Skin epidermis (tissue), 12 donors: Measurements from ENCODE around the gene WWC2.
A peak's percentile ranks its signal among the peaks of the same experiment; 100 is the strongest.

ENCODE experiments used
- H3K27ac ChIP-seq, 21 experiments: fragments of 200-600 bp; sonication (generic) in 11 of 21; one replicate each; pipeline ENCODE4 v1.5.0; 2020; ENCODE audit warnings: mild to moderate bottlenecking in 3 of 21, inconsistent platforms in 2 of 21, moderate library complexity in 2 of 21
- H3K4me3 ChIP-seq, 7 experiments: fragments of 200-600 bp; sonication (generic) in 2 of 7; one replicate each; pipeline ENCODE4 v1.5.0; 2020; ENCODE audit warnings: inconsistent platforms in 2 of 7, mild to moderate bottlenecking in 2 of 7, moderate library complexity in 1 of 7

Gene WWC2

DNA sequence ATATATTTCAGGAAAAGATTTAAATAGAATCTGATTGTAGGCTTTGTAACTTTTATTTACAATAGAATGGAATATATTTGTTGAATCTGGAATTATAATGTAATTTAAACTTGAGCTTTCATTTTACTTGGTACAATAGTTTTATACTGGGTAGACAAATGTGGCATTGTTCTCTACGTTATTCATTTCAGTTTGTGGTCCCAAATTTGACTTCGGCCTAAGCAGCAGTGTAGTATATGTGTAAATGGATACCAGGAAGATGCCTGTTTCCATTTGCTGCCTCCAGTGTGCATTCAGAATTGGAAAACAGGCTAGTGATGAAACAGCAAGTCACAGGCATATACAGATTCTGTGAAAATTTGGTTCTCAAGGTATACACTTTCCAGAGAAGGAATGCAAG, 143.2 kb downstream of the WWC2 start:
- H3K4me3 ChIP-seq, result no peak overlapping the region
- H3K27ac ChIP-seq, result no peak overlapping the region

GRCh38 chr4:183244019-183244418, 145.0 kb downstream of the WWC2 start:
- Histone ChIP-seq H3K27ac (no peak overlapping the region), H3K4me3 (no peak overlapping the region)

GRCh38 chr4:183244506-183244905, 145.4 kb downstream of the WWC2 start:
- no peak overlapping the region for H3K27ac ChIP-seq

DNA sequence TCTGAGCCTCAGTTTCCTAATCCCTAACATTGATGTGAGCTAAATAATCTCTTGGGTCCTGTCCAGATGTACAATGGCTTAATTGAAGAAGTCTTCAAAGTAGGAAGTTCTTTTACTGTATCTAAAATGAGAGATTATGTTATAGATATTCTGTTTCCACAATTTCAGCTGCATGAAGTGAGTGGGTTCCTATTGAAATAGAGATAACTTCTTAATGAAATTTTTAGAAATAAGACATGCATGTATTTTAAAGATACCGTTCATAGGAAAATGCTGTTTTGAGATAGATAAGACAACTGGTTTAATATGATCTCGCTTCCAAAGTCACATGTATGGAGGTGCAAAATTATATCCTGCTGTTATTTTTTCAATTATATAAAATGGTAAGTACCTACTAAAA, 149.1 kb downstream of the WWC2 start:
- Histone ChIP-seq H3K4me3 (no peak overlapping the region), H3K27ac (no peak overlapping the region)

More at GRCh38 chr4:183244506-183244905, 145.4 kb downstream of the WWC2 start:
- no peak overlapping the region for H3K4me3 ChIP-seq

DNA sequence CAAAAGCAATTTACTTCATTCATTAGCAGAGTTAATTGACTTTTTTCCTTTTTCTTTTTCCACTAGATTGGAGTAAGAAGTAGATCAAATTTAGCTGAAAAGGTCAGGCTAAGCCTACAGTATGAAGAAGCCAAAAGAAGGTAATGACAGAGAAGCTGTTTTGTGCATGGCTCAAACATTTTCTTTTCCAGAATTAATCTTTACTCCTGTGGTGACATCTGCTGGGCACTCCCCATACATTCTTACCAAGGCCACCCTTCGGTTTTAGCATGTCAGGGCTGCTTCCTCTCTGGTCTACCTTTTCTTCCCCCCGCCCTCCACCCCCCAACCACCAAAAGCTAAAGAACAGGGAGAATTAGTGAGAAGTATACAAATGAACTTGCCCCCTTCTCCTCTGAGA, 150.8 kb downstream of the WWC2 start:
- H3K27ac ChIP-seq, result no peak overlapping the region

DNA sequence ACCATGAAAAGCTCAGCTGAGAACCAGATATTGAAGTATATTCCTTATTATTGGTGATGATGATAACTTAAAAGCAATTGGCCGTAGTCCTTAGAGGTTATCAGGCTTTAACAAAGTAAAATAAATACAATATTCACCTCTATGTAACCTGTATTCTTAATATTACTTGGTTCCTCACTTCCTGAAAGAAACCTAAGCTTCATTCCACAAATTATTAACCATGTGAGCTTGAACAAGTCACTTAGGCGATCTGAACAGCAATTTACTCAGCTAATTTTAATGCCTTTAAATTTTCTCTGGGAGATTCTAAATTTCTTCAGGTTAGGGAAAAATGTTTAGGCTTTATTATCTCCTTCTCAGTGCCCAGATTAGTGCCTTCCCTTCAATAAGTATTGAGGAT, 151.8 kb downstream of the WWC2 start:
- no peak overlapping the region for H3K4me3 ChIP-seq
- no peak overlapping the region for H3K27ac ChIP-seq

More for the DNA sequence above, 150.8 kb downstream of the WWC2 start:
- H3K4me3 ChIP-seq, result no peak overlapping the region

DNA sequence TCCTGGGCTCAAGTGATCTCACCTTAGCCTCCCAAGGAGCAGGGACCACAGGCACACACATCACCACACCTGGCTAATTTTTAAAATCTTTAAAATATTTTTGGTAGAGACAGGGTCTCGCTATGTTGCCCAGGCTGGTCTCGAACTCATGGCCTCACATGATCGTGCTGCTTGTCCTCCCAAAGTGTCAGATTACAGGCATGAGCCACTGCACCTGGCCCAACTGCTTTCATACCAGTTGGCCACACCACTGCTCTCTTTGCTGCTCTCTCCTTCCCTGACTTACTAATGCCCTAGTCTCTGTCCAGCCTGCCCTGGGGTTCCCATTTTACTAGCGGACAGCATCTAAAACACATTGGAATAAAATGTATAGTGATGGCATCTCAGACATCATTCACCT, 153.9 kb downstream of the WWC2 start:
- no peak overlapping the region for H3K4me3 ChIP-seq
- H3K27ac ChIP-seq, result no peak overlapping the region

GRCh38 chr4:183253451-183253850, 154.4 kb downstream of the WWC2 start:
- no peak overlapping the region for H3K4me3 ChIP-seq
- H3K27ac ChIP-seq, result no peak overlapping the region

DNA sequence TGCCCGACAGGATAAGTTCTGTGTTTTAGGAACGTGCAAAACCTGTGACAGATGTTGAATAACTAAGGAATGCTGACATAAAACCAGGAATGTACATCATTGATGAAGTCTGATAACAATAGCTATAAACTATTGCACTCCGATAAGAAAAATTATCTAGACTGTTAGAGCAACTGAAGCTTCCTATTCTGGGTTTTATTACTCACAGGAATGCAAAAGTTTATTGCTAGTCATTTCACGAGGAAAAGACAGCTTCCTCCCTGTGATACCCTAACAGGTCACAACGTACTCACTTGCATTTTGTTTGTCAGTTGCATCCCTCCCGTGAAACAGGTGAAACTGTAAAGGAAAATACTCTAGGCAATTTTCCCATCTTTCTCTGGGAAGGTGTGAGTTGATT, 155.1 kb downstream of the WWC2 start:
- Histone ChIP-seq H3K27ac (no peak overlapping the region), H3K4me3 (no peak overlapping the region)

DNA sequence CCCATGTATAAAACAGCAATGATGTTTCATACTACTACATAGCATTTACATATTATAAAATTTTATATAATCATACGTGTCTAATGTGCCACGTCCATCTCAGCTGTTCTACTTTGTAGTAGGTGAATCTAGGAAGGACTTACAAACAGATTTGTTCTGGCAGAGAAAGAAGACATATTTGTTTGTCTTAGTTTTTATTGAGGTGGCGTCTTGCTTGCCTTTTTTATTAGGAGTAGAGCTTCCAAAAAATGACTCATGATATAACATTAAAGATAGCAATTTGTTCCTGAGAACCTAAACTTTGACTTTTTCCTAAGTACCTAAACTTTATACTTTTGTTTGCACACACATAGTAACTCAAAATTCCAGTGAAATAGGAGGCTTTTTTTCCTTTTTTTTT, 156.4 kb downstream of the WWC2 start:
- Histone ChIP-seq H3K27ac (no peak overlapping the region), H3K4me3 (no peak overlapping the region)

GRCh38 chr4:183256343-183256742, 157.3 kb downstream of the WWC2 start:
- H3K4me3 ChIP-seq, result no peak overlapping the region
- peak overlapping the region in 1 of 21 experiments; percentile 32 for H3K27ac ChIP-seq

GRCh38 chr4:183256756-183257385, 157.8 kb downstream of the WWC2 start:
- H3K4me3 ChIP-seq, result no peak overlapping the region
- H3K27ac ChIP-seq, result no peak overlapping the region

- no peak overlapping the region for H3K27ac ChIP-seq
- no peak overlapping the region for H3K4me3 ChIP-seq
These were observed 158.8 kb downstream of the WWC2 start for GRCh38 chr4:183257808-183258207.

DNA sequence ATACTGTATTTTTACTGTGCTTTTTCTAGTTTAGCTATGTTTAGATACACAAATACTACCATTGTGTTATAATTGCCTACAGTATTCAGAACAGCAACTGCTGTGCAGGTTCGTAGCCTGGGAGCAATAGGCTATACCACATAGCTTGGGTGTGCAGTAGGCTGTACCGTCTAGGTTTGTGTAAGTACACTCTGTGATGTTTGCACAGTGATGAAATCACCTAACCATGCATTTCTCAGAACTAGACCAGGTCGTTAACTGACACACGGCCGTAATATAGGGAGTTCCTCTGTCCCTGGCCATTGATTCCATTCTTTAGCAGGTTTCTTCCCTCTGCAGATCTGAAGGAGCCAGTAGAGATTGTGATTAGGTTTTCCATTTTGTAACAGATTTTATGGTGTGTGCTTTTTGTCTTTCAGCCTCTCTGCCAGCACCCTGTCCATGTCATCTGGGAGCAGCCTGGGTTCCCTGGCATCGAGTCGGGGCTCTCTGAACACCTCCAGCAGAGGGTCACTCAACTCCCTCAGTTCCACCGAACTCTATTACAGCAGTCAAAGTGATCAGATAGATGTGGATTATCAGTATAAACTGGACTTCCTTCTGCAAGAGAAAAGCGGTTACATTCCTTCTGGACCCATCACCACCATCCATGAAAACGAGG, 161.6 kb downstream of the WWC2 start:
- no peak overlapping the region for H3K4me3 ChIP-seq
- H3K27ac ChIP-seq, result no peak overlapping the region

DNA sequence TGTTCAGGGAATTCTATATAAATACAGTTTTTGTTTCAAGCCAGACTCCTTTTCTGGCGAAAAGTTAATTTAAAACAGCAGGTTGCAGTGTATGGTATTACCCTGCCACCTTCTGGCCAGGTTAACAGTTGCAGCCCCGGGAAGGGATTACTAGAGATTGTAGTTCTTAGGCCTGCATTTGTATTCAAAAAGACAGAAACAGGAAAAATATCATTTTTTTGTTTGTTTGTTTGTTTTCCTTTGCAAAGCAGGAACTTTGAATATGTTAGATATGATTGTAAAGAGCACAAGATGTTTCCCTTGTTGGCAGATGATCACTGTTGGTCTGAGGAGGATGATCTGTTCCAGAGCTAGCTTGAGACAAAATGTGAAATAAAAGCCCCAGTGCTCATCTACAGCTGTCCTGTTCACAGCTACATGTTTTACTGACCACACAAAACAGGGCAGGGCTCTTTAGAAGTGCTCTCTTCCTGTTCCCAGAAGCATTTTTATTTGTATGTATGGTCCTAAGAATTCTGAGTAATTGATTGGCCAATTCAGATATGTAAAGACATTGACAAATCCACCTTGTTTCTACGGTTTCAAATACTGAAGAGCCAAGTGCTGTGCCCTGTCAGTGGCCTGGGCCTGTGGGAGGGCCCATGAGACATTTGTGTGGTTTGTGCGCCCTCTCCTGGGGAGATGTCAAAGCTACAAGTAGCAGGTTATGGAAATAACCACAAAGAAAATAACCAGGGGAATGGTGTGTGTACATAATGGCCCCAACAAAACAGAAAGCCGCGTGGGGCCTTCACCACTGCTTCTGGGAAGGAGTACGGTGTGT, 163.1 kb downstream of the WWC2 start:
- Histone ChIP-seq H3K4me3 (no peak overlapping the region), H3K27ac (peak overlapping the region in 3 of 21 experiments; percentile 30 to 39 (median 33))

- Histone ChIP-seq H3K27ac (no peak overlapping the region), H3K4me3 (no peak overlapping the region)
These were observed 163.7 kb downstream of the WWC2 start for GRCh38 chr4:183262776-183263100.

DNA sequence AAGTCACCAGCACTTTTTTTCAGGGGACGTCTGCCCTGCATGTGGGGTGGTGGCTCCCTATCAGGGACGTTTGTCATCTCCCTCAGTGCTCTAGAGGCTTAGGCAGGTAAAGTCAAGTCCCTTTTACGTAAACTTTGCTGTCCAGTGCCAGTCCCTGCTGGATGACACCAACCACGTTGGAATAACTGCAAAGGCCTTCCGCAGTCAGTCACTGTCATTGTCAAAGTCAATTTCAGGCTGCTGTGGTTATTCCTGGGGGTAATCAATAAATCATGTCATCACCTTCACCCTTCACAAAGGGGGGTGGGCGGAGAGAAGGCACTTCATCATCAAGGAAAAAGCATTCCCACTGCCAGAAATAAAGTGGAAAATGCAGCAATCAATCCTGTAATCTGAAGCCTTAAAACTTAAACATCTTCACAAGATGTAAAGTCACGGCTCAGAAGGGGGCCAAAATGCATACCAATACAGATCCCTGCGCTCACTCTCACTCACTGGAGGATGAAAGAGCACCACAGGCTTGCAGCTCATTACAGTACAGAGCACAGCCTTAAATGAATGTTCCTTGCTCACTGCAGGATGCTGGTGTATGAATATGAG, 164.8 kb downstream of the WWC2 start:
- Histone ChIP-seq H3K4me3 (no peak overlapping the region), H3K27ac (no peak overlapping the region)

GRCh38 chr4:183264614-183265013, 165.6 kb downstream of the WWC2 start:
- no peak overlapping the region for H3K27ac ChIP-seq
- no peak overlapping the region for H3K4me3 ChIP-seq

DNA sequence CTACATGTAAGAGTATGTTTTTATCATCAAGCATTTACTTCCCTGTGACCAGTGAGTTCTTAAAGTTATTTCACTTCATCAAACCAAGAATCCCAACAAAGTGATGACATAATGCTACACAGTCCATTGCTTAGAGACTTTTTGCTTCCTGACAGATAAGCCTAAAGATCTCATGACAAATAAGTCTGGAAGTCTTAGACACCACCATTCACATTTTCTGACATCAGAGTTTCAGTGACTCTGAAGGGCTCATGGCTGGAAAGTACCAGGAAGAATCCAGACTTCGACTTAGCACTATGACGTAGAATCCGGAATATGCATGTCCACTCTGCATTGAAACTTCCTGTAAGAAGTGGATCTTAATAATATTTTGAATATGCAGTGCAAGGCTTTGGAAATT, 167.3 kb downstream of the WWC2 start:
- no peak overlapping the region for H3K4me3 ChIP-seq
- no peak overlapping the region for H3K27ac ChIP-seq

GRCh38 chr4:183268556-183268955, 169.5 kb downstream of the WWC2 start:
- Histone ChIP-seq H3K27ac (no peak overlapping the region), H3K4me3 (no peak overlapping the region)

DNA sequence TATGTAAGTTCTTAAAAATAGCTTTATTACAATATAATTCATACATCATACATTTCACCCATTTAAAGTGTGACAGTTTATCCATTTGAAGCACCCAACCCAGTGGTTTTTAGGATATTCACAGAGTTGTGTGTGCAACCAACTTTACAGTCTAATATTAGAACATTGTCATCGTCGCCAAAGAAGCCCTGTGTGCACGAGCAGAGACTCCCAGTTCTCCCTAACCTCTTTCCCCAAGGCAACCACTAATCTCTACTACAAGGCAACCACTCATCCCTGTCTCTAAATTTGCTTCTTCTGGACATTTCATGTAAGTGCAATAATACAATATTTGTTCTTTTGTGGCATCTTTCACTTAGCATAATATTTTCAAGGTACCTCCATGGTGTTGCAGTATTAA, 173.3 kb downstream of the WWC2 start:
- Histone ChIP-seq H3K4me3 (no peak overlapping the region), H3K27ac (no peak overlapping the region)
